Lower leg skin (tissue), 4 donors: ENCODE data around the gene PPP1R14C. TPM values are rescaled to one million over a fixed set of nuclear protein-coding genes. Genes with fewer than 3 reads are reported as not detected.
A peak's percentile ranks its signal among the peaks of the same experiment; 100 is the strongest.

Experiments
- DNase-seq, 2 donors: peaks; one replicate each; pipeline ENCODE4 v3.0.0-alpha.2; 2019; ENCODE audit warnings: low spot score in 2 of 2
- H3K4me3 ChIP-seq: fragments of 200-600 bp; sonication (generic); 2 replicates; pipeline ENCODE4 v1.5.1; 2017; ENCODE audit warnings: mild to moderate bottlenecking, low read depth; ENCODE audit not compliant: poor library complexity, severe bottlenecking
- CTCF ChIP-seq, 3 donors: fragments of 450-650 bp; IDR thresholded peaks; one replicate each; pipeline ENCODE4 v1.5.1; 2016; ENCODE audit warnings: antibody characterized with exemption in 3 of 3, mild to moderate bottlenecking in 3 of 3, moderate library complexity in 2 of 3
- POLR2A ChIP-seq, 2 donors: fragments of 450-650 bp; IDR thresholded peaks; one replicate each; pipeline ENCODE4 v1.6.1; 2016 to 2017; ENCODE audit warnings: antibody characterized with exemption in 2 of 2, mild to moderate bottlenecking in 1 of 2, moderate library complexity in 1 of 2
- WGBS, 2 donors: methylation state at CpG; one replicate each; pipeline ENCODE4 v1.1.5; 2018; 5-methylcytosine and 5-hydroxymethylcytosine counted together
- intact Hi-C: fragments of 100-400 bp; cut with DNase I; formaldehyde crosslinking; loops from one replicate; pipeline ENCODE4 v1.15.0; 2023; ENCODE audit warnings: low total_unique reads
- total RNA-seq, 4 donors: library from RNA; depleted of rRNA; stranded (reverse); fragments of >200 nt; gene quantifications; one replicate each; pipeline ENCODE4 v1.1.0, GENCODE V29; 2016

Gene PPP1R14C
- total RNA-seq, 4 donors from 2014 or later: 116 to 145 (median 127) TPM

GRCh38 chr6:150152891-150153876 lies 10.3 kb downstream of the PPP1R14C start:
- peak in 1 of 2 donors; percentile 48 for DNase-seq
- H3K4me3 ChIP-seq: no peak overlapping the region
- WGBS, 2 donors: 32 to 33% methylated on average over 9 of the region's 9 CpGs
- TF ChIP-seq POLR2A (IDR thresholded peaks at IDR 0.05) (no peak), CTCF (IDR thresholded peaks at IDR 0.05) (no peak)
- intact Hi-C loops: no loop called here

GRCh38 chr6:150153905-150154492 lies 11.2 kb downstream of the PPP1R14C start:
- no peak overlapping the region for H3K4me3 ChIP-seq
- WGBS, 2 donors: 43 to 51% methylated on average over 6 of the region's 6 CpGs
- no peak for TF ChIP-seq POLR2A (IDR thresholded peaks at IDR 0.05)
- TF ChIP-seq CTCF (IDR thresholded peaks at IDR 0.05): no peak
- intact Hi-C loops: no loop called here
- DNase-seq: no peak

- intact Hi-C loops: no loop called here
- no peak for TF ChIP-seq POLR2A (IDR thresholded peaks at IDR 0.05)
- H3K4me3 ChIP-seq: no peak overlapping the region
- 54 to 61% methylated on average over 3 of the region's 3 CpGs for WGBS, 2 donors
- DNase-seq: no peak
These were observed 13.6 kb downstream of the PPP1R14C start for GRCh38 chr6:150156460-150156859.

- 14 to 35% methylated on average over 1 of the region's 1 CpG for WGBS, 2 donors
- intact Hi-C loops: no loop called here
- no peak overlapping the region for H3K4me3 ChIP-seq
- TF ChIP-seq POLR2A (IDR thresholded peaks at IDR 0.05) (no peak), CTCF (IDR thresholded peaks at IDR 0.05) (no peak)
- no peak for DNase-seq
These were observed 14.2 kb downstream of the PPP1R14C start for GRCh38 chr6:150157081-150157480.

- TF ChIP-seq CTCF (IDR thresholded peaks at IDR 0.05) (no peak), POLR2A (IDR thresholded peaks at IDR 0.05) (no peak)
- WGBS, 2 donors: 83 to 85% methylated on average over 4 of the region's 4 CpGs
- no peak for DNase-seq
- H3K4me3 ChIP-seq: no peak overlapping the region
- intact Hi-C loops: no loop called here
These were observed 16.9 kb downstream of the PPP1R14C start for GRCh38 chr6:150159757-150160156.

- TF ChIP-seq CTCF (IDR thresholded peaks at IDR 0.05): no peak
- no peak for TF ChIP-seq POLR2A (IDR thresholded peaks at IDR 0.05)
- no peak for DNase-seq
These were observed 21.1 kb downstream of the PPP1R14C start for GRCh38 chr6:150163970-150164369.

More at GRCh38 chr6:150163970-150164369, 21.1 kb downstream of the PPP1R14C start:
- no peak overlapping the region for H3K4me3 ChIP-seq
- intact Hi-C loops: no loop called here
- WGBS, 2 donors: 95 to 96% methylated on average over 3 of the region's 3 CpGs
